ENCODE measurements around the gene NDUFC2.

DNA sequence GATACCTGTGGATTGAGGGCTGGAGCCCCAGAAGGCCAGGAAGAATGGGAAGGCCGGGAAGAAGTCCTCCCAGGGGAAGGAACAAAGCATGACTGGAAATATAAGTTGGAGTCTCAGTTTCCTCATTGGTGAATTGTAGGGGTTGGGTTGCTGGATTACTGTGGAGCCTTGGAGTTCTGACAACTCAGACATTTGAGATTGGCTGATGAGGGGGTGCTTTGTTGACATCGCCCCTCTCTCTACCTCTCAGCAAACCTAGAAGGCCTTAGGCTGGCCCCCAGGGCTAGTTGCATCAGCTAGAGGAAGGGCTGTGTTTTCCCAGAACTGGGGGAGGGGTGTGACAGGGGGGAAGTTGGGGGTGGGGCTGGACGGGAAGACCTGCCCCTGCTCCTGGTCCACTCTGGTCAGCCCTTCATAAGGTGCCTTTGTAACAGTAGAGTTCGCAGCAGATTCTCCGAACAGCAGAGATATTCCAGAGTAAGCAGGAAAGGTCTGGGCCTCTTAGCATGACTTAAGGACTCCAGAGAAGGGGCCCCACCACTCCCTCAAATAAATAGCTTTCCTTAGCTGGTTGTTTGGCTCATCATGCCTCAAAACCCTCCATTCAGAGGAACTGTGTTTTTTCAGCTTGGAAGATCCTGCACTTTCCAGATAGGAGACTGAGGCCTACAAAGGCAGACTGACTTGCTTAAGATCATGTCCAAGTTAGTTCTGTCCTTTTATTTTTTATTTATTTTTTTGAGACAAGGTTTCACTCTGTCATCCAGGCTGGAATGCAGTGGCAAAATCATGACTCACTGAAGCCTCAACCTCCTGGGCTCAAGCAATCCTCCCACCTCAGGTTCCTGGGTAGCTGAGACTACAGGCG is 28.5 kb downstream of the NDUFC2 start:
- TF ChIP-seq, protein P1, sequence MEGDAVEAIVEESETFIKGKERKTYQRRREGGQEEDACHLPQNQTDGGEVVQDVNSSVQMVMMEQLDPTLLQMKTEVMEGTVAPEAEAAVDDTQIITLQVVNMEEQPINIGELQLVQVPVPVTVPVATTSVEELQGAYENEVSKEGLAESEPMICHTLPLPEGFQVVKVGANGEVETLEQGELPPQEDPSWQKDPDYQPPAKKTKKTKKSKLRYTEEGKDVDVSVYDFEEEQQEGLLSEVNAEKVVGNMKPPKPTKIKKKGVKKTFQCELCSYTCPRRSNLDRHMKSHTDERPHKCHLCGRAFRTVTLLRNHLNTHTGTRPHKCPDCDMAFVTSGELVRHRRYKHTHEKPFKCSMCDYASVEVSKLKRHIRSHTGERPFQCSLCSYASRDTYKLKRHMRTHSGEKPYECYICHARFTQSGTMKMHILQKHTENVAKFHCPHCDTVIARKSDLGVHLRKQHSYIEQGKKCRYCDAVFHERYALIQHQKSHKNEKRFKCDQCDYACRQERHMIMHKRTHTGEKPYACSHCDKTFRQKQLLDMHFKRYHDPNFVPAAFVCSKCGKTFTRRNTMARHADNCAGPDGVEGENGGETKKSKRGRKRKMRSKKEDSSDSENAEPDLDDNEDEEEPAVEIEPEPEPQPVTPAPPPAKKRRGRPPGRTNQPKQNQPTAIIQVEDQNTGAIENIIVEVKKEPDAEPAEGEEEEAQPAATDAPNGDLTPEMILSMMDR (IDR thresholded peaks at IDR 0.05): no peak
- no peak for TF ChIP-seq POLR2A (IDR thresholded peaks at IDR 0.05)

Data from gastroesophageal sphincter (tissue), 3 donors.